Mesodermal cell (in vitro differentiated cells): ENCODE measurements around the gene NDOR1.

Experiments
- H3K27ac ChIP-seq: 2 replicates; pipeline ENCODE4 v1.7.0; 2013; ENCODE audit warnings: mild to moderate bottlenecking, low read depth, low read length, moderate library complexity; ENCODE audit not compliant: severe bottlenecking
- H3K36me3 ChIP-seq: 2 replicates; pipeline ENCODE4 v1.7.1; 2013; ENCODE audit warnings: mild to moderate bottlenecking, low read length, moderate library complexity; ENCODE audit not compliant: control insufficient read depth, insufficient read depth
- H3K4me1 ChIP-seq: one replicate; pipeline ENCODE4 v1.7.1; 2013; ENCODE audit warnings: mild to moderate bottlenecking, low read length; ENCODE audit not compliant: insufficient read depth, control insufficient read depth, poor library complexity, severe bottlenecking
- H3K4me3 ChIP-seq: 2 replicates; pipeline ENCODE4 v1.7.0; 2013; ENCODE audit warnings: low read length, control low read depth, mild to moderate bottlenecking; ENCODE audit not compliant: insufficient read depth, poor library complexity, severe bottlenecking; ENCODE audit errors: extremely low read depth
- H3K9me3 ChIP-seq: 2 replicates; pipeline ENCODE4 v1.7.1; 2013; ENCODE audit warnings: mild to moderate bottlenecking, low read length, moderate library complexity; ENCODE audit not compliant: control insufficient read depth
- WGBS, 2 experiments: methylation state at CpG; one replicate each; pipeline ENCODE4 v1.1.5; 2013; ENCODE audit warnings: missing lambda C conversion rate in 2 of 2; ENCODE audit not compliant: insufficient coverage in 2 of 2; 5-methylcytosine and 5-hydroxymethylcytosine counted together

Gene NDOR1

DNA sequence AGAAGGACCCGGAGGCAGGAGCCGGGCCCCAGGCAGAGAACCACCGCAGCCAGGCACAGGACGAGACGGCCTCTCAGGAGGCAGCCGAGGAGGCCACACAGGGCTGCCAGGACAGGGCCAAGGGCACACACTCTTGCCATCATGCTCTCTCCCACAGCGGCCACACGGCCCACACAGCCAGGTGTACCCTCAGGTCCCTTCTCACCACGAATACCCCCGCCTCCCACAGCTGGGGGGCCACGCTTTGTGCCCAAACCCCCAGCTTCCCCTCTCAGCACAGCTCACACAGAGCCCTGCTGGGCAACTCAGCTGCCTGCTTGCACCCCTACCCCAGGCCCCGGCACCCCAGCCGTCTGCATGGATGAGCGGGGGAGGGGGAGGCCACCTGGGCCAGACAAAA, 11.7 kb upstream of the NDOR1 start:
- H3K27ac ChIP-seq, result no peak overlapping the region
- H3K36me3 ChIP-seq, result peaks cover 20% of the 10 kb centered on the region
- no peak overlapping the region for H3K4me3 ChIP-seq
- 97 to 98% methylated on average over 8 to 9 of the region's 14 CpGs for WGBS, 2 experiments
- H3K9me3 ChIP-seq, result no peaks in the 10 kb centered on the region
- peaks cover 14% of the 10 kb centered on the region for H3K4me1 ChIP-seq

GRCh38 chr9:137194388-137194787, 11.1 kb upstream of the NDOR1 start:
- peaks cover 20% of the 10 kb centered on the region for H3K36me3 ChIP-seq
- H3K4me1 ChIP-seq, result peaks cover 19% of the 10 kb centered on the region
- H3K27ac ChIP-seq, result no peak overlapping the region
- no peaks in the 10 kb centered on the region for H3K9me3 ChIP-seq
- WGBS, 2 experiments, result 85 to 87% methylated on average over 13 to 16 of the region's 16 CpGs
- no peak overlapping the region for H3K4me3 ChIP-seq

DNA sequence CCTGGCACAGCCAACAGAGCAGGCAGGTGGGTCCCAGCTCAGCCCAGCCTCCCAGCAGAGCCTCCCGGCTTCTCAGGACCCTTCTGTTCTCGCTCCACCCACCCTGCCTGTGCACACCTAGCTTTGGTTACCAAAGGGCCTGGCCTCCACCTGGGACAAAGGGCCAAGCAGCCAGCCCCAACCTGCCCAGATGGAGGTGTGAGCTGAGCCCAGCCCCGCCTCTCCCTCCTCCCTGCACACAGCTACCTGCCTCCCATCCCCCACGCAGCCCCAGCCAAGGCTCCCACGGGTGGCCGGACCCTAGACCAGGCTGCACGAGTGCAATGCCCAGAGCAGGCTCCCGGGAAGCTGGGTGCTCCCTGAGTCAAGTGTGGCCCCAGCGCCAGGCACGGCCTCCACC, 10.6 kb upstream of the NDOR1 start:
- Histone ChIP-seq H3K4me3 (no peak overlapping the region), H3K36me3 (peaks cover 19% of the 10 kb centered on the region), H3K4me1 (peaks cover 14% of the 10 kb centered on the region), H3K9me3 (no peaks in the 10 kb centered on the region), H3K27ac (no peak overlapping the region)
- WGBS, 2 experiments, result 80 to 96% methylated on average over 6 to 7 of the region's 10 CpGs

GRCh38 chr9:137195525-137196220, 9.8 kb upstream of the NDOR1 start:
- H3K4me3 ChIP-seq, result no peak overlapping the region
- H3K9me3 ChIP-seq, result no peaks in the 10 kb centered on the region
- 93 to 97% methylated on average over 20 to 21 of the region's 21 CpGs for WGBS, 2 experiments
- H3K27ac ChIP-seq, result no peak overlapping the region
- H3K36me3 ChIP-seq, result peaks cover 13% of the 10 kb centered on the region
- H3K4me1 ChIP-seq, result peaks cover 8% of the 10 kb centered on the region

DNA sequence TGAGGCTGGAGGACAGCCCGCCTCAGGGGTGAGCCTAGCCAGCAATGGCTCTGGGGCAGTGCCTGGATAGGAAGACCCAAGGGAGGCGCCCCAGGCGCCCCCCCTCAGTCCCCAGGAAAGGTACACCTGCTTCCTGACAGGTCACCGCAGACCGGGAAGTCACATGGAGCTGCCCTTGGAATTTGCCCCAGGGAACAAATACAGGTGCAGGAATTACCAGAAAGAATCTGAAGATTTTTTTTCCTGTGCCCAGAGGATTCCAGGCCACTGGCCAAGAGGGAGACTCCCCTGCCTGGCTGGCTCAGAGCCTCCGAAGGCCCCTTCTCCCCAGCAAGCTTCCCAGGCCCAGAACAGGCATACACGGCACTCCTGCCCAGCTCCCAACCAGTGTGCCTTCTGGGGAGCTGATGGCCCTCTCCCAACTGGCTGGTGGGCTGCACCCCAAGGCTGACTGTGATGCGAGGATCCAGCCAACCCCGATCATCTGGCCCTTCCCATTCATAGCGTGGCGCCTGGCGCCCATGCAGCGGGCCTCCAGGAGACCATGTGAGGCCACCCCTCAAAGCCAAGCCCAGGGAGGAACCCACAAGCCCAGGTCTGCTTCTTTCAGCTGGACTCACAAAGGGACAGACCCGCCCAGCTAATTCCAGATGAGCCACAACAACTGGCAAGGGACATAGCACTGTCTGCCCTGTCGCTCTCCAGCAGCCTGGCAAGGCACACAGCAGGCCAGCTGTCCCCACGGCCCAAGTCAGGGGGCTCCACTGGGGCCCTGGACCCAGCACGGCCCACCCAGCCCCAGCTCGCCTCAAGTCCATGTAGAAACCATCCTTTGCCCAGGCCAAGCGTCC, 7.2 kb upstream of the NDOR1 start:
- Histone ChIP-seq H3K36me3 (no peaks in the 10 kb centered on the region), H3K27ac (no peak overlapping the region), H3K9me3 (no peaks in the 10 kb centered on the region), H3K4me1 (peaks cover 15% of the 10 kb centered on the region), H3K4me3 (no peak overlapping the region)
- 93 to 94% methylated on average over 16 to 19 of the region's 19 CpGs for WGBS, 2 experiments

DNA sequence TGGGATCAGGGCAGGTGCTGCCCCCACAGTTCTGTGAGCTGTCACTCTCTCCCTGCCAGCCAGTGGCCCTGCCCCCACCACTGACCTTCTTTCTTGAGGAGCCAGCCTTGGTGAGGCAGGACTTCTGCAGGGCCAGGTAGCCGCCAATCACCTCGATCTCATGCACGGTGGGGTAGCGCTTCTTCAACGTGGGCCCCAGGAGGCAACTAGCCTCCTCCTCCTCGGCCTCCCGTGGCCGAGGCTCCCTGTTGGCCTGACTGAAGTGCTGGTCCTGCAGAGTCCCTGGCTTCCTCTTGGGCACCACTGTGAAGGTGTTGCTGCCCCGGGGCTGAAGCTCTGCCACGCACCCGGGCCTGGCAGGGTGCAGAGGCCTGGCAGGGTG, 6.6 kb upstream of the NDOR1 start:
- H3K9me3 ChIP-seq, result no peaks in the 10 kb centered on the region
- H3K4me3 ChIP-seq, result peak overlapping the region; percentile 46
- peaks cover 2% of the 10 kb centered on the region for H3K36me3 ChIP-seq
- H3K27ac ChIP-seq, result no peak overlapping the region
- WGBS, 2 experiments, result 76 to 84% methylated on average over 8 to 11 of the region's 11 CpGs
- peaks cover 15% of the 10 kb centered on the region for H3K4me1 ChIP-seq

DNA sequence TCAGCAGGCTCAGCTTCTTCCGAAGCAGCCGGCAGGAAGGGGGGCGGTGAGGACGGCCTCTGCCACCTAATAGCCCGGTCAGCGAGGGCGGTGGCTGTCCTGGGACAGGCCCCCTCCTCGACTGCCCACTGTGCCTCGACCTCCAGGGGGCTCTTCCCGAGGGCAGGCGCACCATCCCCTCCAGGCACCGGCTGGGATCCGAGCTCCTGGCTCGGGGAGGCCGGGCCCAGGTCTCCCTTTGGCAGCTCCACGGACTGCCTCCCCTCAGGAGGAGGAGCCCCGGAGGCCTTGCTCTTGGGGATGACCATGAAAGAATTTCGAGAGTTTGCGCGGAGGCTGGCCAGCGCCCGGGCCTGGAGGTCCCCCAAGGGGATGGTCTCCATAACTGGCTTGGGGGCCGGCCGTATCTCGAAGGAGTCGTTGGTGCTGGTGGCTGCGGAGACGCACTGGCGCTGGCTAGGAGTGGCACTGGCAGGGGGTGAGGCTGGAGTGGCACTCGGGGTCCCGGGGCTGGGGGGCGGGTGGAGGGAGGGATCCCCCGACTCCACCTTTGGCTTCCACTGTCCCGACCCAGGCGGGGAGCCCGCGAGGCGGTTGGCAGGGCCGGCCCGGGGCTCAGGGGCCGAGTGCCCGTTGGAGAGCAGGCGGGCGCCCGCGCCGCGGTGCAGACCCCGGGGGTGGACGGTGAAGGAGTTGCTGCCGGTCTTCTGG, 5.9 kb upstream of the NDOR1 start:
- 23 to 30% methylated on average over 25 to 29 of the region's 51 CpGs for WGBS, 2 experiments
- H3K9me3 ChIP-seq, result no peaks in the 10 kb centered on the region
- H3K36me3 ChIP-seq, result peaks cover 7% of the 10 kb centered on the region
- H3K4me3 ChIP-seq, result peak overlapping the region; percentile 46
- peaks cover 20% of the 10 kb centered on the region for H3K4me1 ChIP-seq
- H3K27ac ChIP-seq, result no peak overlapping the region

GRCh38 chr9:137200311-137201204, 4.9 kb upstream of the NDOR1 start, which contains the start of gene TPRN:
Gene TPRN, minus strand, starts transcription at chr9:137200741. Its CDS starts 30 bp downstream, at chr9:137200711.
- Histone ChIP-seq H3K4me1 (peaks cover 22% of the 10 kb centered on the region), H3K4me3 (peak within 1 kb of the TSS; percentile 53), H3K9me3 (no peaks in the 10 kb centered on the region), H3K27ac (peak within 1 kb of the TSS; percentile 23), H3K36me3 (peaks cover 7% of the 10 kb centered on the region)
- 0% methylated on average over 98 to 102 of the region's 118 CpGs for WGBS, 2 experiments

DNA sequence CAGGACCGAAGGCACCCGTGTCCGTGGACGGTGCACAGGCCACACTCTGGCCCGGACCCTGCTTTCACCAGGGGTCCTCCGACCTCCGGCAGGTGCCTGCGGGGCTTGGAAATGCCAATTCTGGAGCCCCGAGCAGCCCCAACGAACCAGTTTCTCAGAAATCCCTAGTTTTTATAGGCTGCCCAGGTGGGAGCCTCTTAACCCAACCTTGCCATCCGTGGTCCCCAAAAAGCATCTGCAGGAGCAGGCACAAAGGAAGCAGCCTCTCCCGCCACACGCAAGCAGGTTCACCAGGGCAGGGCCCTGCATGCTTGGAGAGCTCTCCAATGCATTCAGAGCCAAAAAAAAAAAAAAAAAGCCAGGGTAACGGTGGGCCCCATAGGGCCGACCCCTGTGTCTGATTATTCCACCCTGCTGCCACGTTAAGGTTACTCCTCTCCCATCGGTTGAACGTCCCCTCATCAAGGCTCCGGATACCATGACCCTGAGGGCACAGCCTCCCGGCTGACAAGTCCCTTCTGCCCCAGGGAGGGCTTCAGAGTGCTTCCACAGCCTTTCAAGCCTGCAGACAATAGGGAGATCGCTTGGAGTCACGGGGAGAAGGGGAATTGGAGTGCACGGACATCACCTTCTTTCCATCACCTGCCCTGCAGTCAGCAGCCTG, 4.2 kb upstream of the NDOR1 start:
- peaks cover 25% of the 10 kb centered on the region for H3K4me1 ChIP-seq
- 23 to 25% methylated on average over 22 to 23 of the region's 23 CpGs for WGBS, 2 experiments
- H3K4me3 ChIP-seq, result peak overlapping the region; percentile 53
- H3K27ac ChIP-seq, result peak overlapping the region; percentile 23
- peaks cover 7% of the 10 kb centered on the region for H3K36me3 ChIP-seq
- no peaks in the 10 kb centered on the region for H3K9me3 ChIP-seq
